ENCODE data around the gene HTR1E.
"Not testable (repeated sequence)": the region's sequence is repeated elsewhere in the genome, so short reads cannot be mapped to it uniquely, and the experiment has no call there.

DNA sequence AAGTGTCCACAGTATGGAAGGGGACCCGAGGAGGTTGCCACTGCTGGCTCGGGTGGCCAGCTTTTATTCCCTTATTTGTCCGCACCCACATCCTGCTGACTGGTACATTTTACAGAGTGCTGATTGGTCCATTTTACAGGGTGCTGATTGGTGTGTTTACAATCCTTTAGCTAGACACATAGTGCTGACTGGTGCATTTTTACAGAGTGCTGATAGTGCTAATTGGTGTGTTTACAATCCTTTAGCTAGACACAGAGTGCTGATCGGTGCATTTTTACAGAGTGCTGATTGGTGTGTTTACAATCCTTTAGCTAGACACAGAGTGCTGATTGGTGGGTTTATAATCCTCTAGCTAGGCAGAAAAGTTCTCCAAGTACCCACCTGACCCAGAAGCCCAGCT, 65.1 kb downstream of the HTR1E start:
- TF ChIP-seq POLR2A (IDR thresholded peaks at IDR 0.05): not testable (repeated sequence)
- TF ChIP-seq, protein P1, sequence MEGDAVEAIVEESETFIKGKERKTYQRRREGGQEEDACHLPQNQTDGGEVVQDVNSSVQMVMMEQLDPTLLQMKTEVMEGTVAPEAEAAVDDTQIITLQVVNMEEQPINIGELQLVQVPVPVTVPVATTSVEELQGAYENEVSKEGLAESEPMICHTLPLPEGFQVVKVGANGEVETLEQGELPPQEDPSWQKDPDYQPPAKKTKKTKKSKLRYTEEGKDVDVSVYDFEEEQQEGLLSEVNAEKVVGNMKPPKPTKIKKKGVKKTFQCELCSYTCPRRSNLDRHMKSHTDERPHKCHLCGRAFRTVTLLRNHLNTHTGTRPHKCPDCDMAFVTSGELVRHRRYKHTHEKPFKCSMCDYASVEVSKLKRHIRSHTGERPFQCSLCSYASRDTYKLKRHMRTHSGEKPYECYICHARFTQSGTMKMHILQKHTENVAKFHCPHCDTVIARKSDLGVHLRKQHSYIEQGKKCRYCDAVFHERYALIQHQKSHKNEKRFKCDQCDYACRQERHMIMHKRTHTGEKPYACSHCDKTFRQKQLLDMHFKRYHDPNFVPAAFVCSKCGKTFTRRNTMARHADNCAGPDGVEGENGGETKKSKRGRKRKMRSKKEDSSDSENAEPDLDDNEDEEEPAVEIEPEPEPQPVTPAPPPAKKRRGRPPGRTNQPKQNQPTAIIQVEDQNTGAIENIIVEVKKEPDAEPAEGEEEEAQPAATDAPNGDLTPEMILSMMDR (IDR thresholded peaks at IDR 0.05): not testable (repeated sequence)

All from right lobe of liver (tissue), 4 donors.